Activated CD4-positive, alpha-beta T cell treated with anti-CD3 and anti-CD28 coated beads for 36 hours (primary cell): ENCODE data around the gene PAPOLG. TPM values are rescaled to one million over a fixed set of nuclear protein-coding genes. Genes with fewer than 3 reads are reported as not detected.
"Not testable (repeated sequence)": the region's sequence is repeated elsewhere in the genome, so short reads cannot be mapped to it uniquely, and the experiment has no call there.

ENCODE experiments used
- ATAC-seq: fragments of 200-7000 bp; cut with Tn5 transposase; one replicate; pipeline ENCODE4 v1.10.0; 2021; ENCODE audit warnings: mild to moderate bottlenecking, moderate library complexity
- CTCF ChIA-PET: fragments of 350-600 bp; sonication (Branson Sonifier 250); formaldehyde crosslinking; loops from one replicate; lab custom pipeline; 2021; ENCODE audit warnings: antibody characterized with exemption; lab: Charles Lee
- POLR2A ChIA-PET: fragments of 350-600 bp; sonication (Branson Sonifier 250); formaldehyde crosslinking; loops from one replicate; lab custom pipeline; 2021; ENCODE audit warnings: antibody characterized with exemption, inconsistent platforms; lab: Charles Lee
- DNase-seq: peaks from one replicate; pipeline ENCODE4 v3.0.0-alpha.2; 2020
- H3K27ac Mint-ChIP-seq: one replicate; pipeline ENCODE4 v1.8.0; 2021; ENCODE audit warnings: mixed read lengths
- H3K27me3 Mint-ChIP-seq: one replicate; pipeline ENCODE4 v1.8.0; 2021; ENCODE audit warnings: mixed read lengths
- H3K36me3 Mint-ChIP-seq: one replicate; pipeline ENCODE4 v1.8.0; 2021; ENCODE audit warnings: low read depth, mixed read lengths
- H3K4me1 Mint-ChIP-seq: one replicate; pipeline ENCODE4 v1.8.0; 2021; ENCODE audit warnings: mixed read lengths
- H3K4me3 Mint-ChIP-seq: one replicate; pipeline ENCODE4 v1.8.0; 2021; ENCODE audit warnings: mild to moderate bottlenecking, moderate library complexity, mixed read lengths
- H3K9me3 Mint-ChIP-seq: one replicate; pipeline ENCODE4 v1.8.0; 2021; ENCODE audit warnings: low read depth, mixed read lengths
- intact Hi-C, 2 experiments: fragments of 100-400 bp; cut with DNase I in 1 of 2; cut with micrococcal nuclease in 1 of 2; formaldehyde crosslinking; loops; one replicate each; pipeline versions ENCODE4 v1.14.2 to v1.15.1; 2022 to 2024; cut with DNase I, micrococcal nuclease
- total RNA-seq, 2 experiments: library from RNA; stranded (reverse); gene quantifications; one replicate each; pipeline ENCODE4 v1.2.3, GENCODE V29; 2021

The PAPOLG gene
- total RNA-seq, 2 experiments from 2014 or later = 13.8 to 14.2 TPM

- Mint-ChIP-seq H3K27me3 (no peaks in the 10 kb centered on the region), H3K27ac (no peak overlapping the region), H3K4me1 (peaks cover 59% of the 10 kb centered on the region), H3K36me3 (peaks cover 1% of the 10 kb centered on the region), H3K4me3 (no peak overlapping the region), H3K9me3 (no peaks in the 10 kb centered on the region)
- POLR2A ChIA-PET = no interaction called here
- ATAC-seq (no peak), DNase-seq (no peak)
- CTCF ChIA-PET = interaction anchor here (5.3 kb wide), 1 partner anchor 9 kb away, joined by 21 read pairs; no protein-coding TSS in a partner anchor
- intact Hi-C loops = no loop called here
Measured at GRCh38 chr2:60822987-60823386, 66.9 kb downstream of the PAPOLG start.

GRCh38 chr2:60823694-60824305 is 67.7 kb downstream of the PAPOLG start:
- ATAC-seq = no peak
- Mint-ChIP-seq H3K4me1 (peaks cover 50% of the 10 kb centered on the region), H3K9me3 (no peaks in the 10 kb centered on the region), H3K36me3 (peaks cover 1% of the 10 kb centered on the region), H3K27me3 (no peaks in the 10 kb centered on the region), H3K27ac (no peak overlapping the region), H3K4me3 (no peak overlapping the region)
- DNase-seq = no peak
- ChIA-PET POLR2A (no interaction called here), CTCF (interaction anchor here (0.7 kb wide), 1 partner anchor 18 kb away, joined by 3 read pairs; no protein-coding TSS in a partner anchor)
- intact Hi-C loops = no loop called here

- DNase-seq (no peak), ATAC-seq (no peak)
- POLR2A ChIA-PET = no interaction called here
- CTCF ChIA-PET = interaction anchor here (1.2 to 1.3 kb wide), 2 partner anchors 12 to 20 kb away, joined by 3 to 5 read pairs; no protein-coding TSS in a partner anchor
- Mint-ChIP-seq H3K4me1 (peaks cover 36% of the 10 kb centered on the region), H3K27me3 (no peaks in the 10 kb centered on the region), H3K9me3 (no peaks in the 10 kb centered on the region), H3K4me3 (no peak overlapping the region), H3K27ac (no peak overlapping the region), H3K36me3 (no peaks in the 10 kb centered on the region)
- intact Hi-C loops = no loop called here
Measured at GRCh38 chr2:60825666-60826065, 69.6 kb downstream of the PAPOLG start.

GRCh38 chr2:60826111-60826510 is 70.0 kb downstream of the PAPOLG start:
- H3K4me1 Mint-ChIP-seq = peaks cover 32% of the 10 kb centered on the region
- no peaks in the 10 kb centered on the region for H3K27me3 Mint-ChIP-seq
- H3K27ac Mint-ChIP-seq = no peak overlapping the region
- DNase-seq (no peak), ATAC-seq (peak; percentile 50)
- ChIA-PET CTCF (interaction anchor here (1.2 to 1.4 kb wide), 4 partner anchors 12 to 30 kb away, joined by 3 to 5 read pairs (median 3); no protein-coding TSS in a partner anchor), POLR2A (no interaction called here)
- no peak overlapping the region for H3K4me3 Mint-ChIP-seq
- intact Hi-C loops = no loop called here
- H3K9me3 Mint-ChIP-seq = no peaks in the 10 kb centered on the region
- no peaks in the 10 kb centered on the region for H3K36me3 Mint-ChIP-seq

- peaks cover 29% of the 10 kb centered on the region for H3K4me1 Mint-ChIP-seq
- DNase-seq (peak; percentile 30), ATAC-seq (peak; percentile 34)
- peak overlapping the region; percentile 39 for H3K27ac Mint-ChIP-seq
- H3K9me3 Mint-ChIP-seq, intact Hi-C loops, H3K36me3 Mint-ChIP-seq, POLR2A ChIA-PET, H3K4me3 Mint-ChIP-seq, H3K27me3 Mint-ChIP-seq: not testable (repeated sequence)
- CTCF ChIA-PET = interaction anchor here (1.2 to 1.4 kb wide), 4 partner anchors 11 to 29 kb away, joined by 3 to 5 read pairs (median 3); no protein-coding TSS in a partner anchor
Measured at GRCh38 chr2:60826860-60827259, 70.8 kb downstream of the PAPOLG start.

- ATAC-seq = no peak
- intact Hi-C loops = no loop called here
- H3K4me1 Mint-ChIP-seq = peaks cover 32% of the 10 kb centered on the region
- no peak overlapping the region for H3K4me3 Mint-ChIP-seq
- H3K27me3 Mint-ChIP-seq = no peaks in the 10 kb centered on the region
- H3K27ac Mint-ChIP-seq = peak overlapping the region; percentile 39
- H3K36me3 Mint-ChIP-seq = no peaks in the 10 kb centered on the region
- no peaks in the 10 kb centered on the region for H3K9me3 Mint-ChIP-seq
- CTCF ChIA-PET = interaction anchor here (1.3 to 1.4 kb wide), 2 partner anchors 15 to 29 kb away, joined by 3 read pairs; no protein-coding TSS in a partner anchor
- DNase-seq = no peak
- POLR2A ChIA-PET = no interaction called here
Measured at GRCh38 chr2:60827369-60827768, 71.3 kb downstream of the PAPOLG start.

GRCh38 chr2:60830991-60831390 is 74.9 kb downstream of the PAPOLG start:
- Mint-ChIP-seq H3K4me1 (peaks cover 55% of the 10 kb centered on the region), H3K9me3 (no peaks in the 10 kb centered on the region), H3K36me3 (no peaks in the 10 kb centered on the region), H3K4me3 (no peak overlapping the region), H3K27ac (no peak overlapping the region), H3K27me3 (peaks cover 4% of the 10 kb centered on the region)
- ATAC-seq (no peak), DNase-seq (no peak)
- ChIA-PET POLR2A (no interaction called here), CTCF (interaction anchor here (2.3 kb wide), 1 partner anchor 11 kb away, joined by 21 read pairs; no protein-coding TSS in a partner anchor)
- intact Hi-C loops = no loop called here

GRCh38 chr2:60831921-60832320 is 75.9 kb downstream of the PAPOLG start:
- Mint-ChIP-seq H3K4me3 (no peak overlapping the region), H3K27me3 (peaks cover 4% of the 10 kb centered on the region), H3K27ac (no peak overlapping the region), H3K4me1 (peaks cover 48% of the 10 kb centered on the region), H3K9me3 (no peaks in the 10 kb centered on the region), H3K36me3 (no peaks in the 10 kb centered on the region)
- intact Hi-C loops = loop anchor here (1.0 to 2.0 kb wide), 5 partner anchors 13 to 145 kb away; partner anchors contain the start of gene REL (in 1 of the 2)
- DNase-seq = no peak
- no peak for ATAC-seq
- ChIA-PET POLR2A (interaction anchor here (1.2 kb wide), 1 partner anchor 50 kb away, joined by 6 read pairs; no protein-coding TSS in a partner anchor), CTCF (interaction anchor here (0.8 to 2.3 kb wide), 5 partner anchors 12 to 167 kb away, joined by 3 to 21 read pairs (median 3); no protein-coding TSS in a partner anchor)

- H3K27ac Mint-ChIP-seq = peak overlapping the region; percentile 80
- no peaks in the 10 kb centered on the region for H3K9me3 Mint-ChIP-seq
- H3K4me3 Mint-ChIP-seq = no peak overlapping the region
- no peak for DNase-seq
- no peaks in the 10 kb centered on the region for H3K36me3 Mint-ChIP-seq
- intact Hi-C loops = loop anchor here (1.0 to 2.0 kb wide), 5 partner anchors 13 to 145 kb away; partner anchors contain the start of gene REL (in 1 of the 2)
- peak; percentile 89 for ATAC-seq
- CTCF ChIA-PET = interaction anchor here (0.6 to 2.3 kb wide), 8 partner anchors 12 to 185 kb away, joined by 3 to 21 read pairs (median 3); partner anchors contain the start of gene PEX13
- peaks cover 41% of the 10 kb centered on the region for H3K4me1 Mint-ChIP-seq
- peaks cover 4% of the 10 kb centered on the region for H3K27me3 Mint-ChIP-seq
- POLR2A ChIA-PET = interaction anchor here (0.6 to 1.5 kb wide), 7 partner anchors 11 to 58 kb away, joined by 3 to 10 read pairs (median 4); no protein-coding TSS in a partner anchor
Measured at GRCh38 chr2:60832621-60833020, 76.6 kb downstream of the PAPOLG start.

GRCh38 chr2:60834270-60834717 is 78.2 kb downstream of the PAPOLG start:
- Mint-ChIP-seq H3K9me3 (no peaks in the 10 kb centered on the region), H3K27me3 (peaks cover 4% of the 10 kb centered on the region), H3K4me3 (no peak overlapping the region), H3K36me3 (no peaks in the 10 kb centered on the region), H3K27ac (peak overlapping the region; percentile 15), H3K4me1 (peaks cover 43% of the 10 kb centered on the region)
- DNase-seq (no peak), ATAC-seq (no peak)
- POLR2A ChIA-PET = no interaction called here
- CTCF ChIA-PET = interaction anchor here (0.8 kb wide), 1 partner anchor 15 kb away, joined by 3 read pairs; no protein-coding TSS in a partner anchor
- intact Hi-C loops = no loop called here

- Mint-ChIP-seq H3K9me3 (no peaks in the 10 kb centered on the region), H3K4me1 (peaks cover 49% of the 10 kb centered on the region), H3K36me3 (no peaks in the 10 kb centered on the region), H3K4me3 (no peak overlapping the region), H3K27me3 (peaks cover 4% of the 10 kb centered on the region), H3K27ac (no peak overlapping the region)
- no peak for ATAC-seq
- no peak for DNase-seq
- POLR2A ChIA-PET = no interaction called here
- intact Hi-C loops = no loop called here
- CTCF ChIA-PET = interaction anchor here (0.7 kb wide), 1 partner anchor 131 kb away, joined by 3 read pairs; no protein-coding TSS in a partner anchor
Measured at GRCh38 chr2:60836491-60836890, 80.4 kb downstream of the PAPOLG start.
